Gastrocnemius medialis (tissue), 4 donors: ENCODE results near the gene SYNPR. TPM values are rescaled to one million over a fixed set of nuclear protein-coding genes. Genes with fewer than 3 reads are reported as not detected.

Experiments used
- ATAC-seq, 2 donors: fragments of 150-250 bp; one replicate each; pipeline ENCODE4 v1.9.1; 2016
- DNase-seq, 2 donors: peaks; one replicate each; pipeline ENCODE4 v3.0.0-alpha.2; 2019
- H3K27ac ChIP-seq, 4 donors: fragments of 200-600 bp; sonication (generic); 1 replicate in 1 of 4; 2 replicates in 3 of 4; pipeline ENCODE4 v1.5.1; 2016 to 2018; ENCODE audit warnings: mild to moderate bottlenecking in 2 of 4, moderate library complexity in 1 of 4
- H3K27me3 ChIP-seq, 3 donors: fragments of 200-600 bp; sonication (generic) in 2 of 3; 1 replicate in 1 of 3; 2 replicates in 2 of 3; pipeline versions ENCODE4 v1.5.1 to v1.6.0; 2016 to 2019; ENCODE audit warnings: mild to moderate bottlenecking in 1 of 3, moderate library complexity in 1 of 3
- H3K36me3 ChIP-seq, 2 donors: fragments of 200-600 bp; sonication (generic) in 1 of 2; one replicate each; pipeline ENCODE4 v1.5.1; 2017 to 2018
- H3K4me1 ChIP-seq, 2 donors: fragments of 200-600 bp; sonication (generic) in 1 of 2; one replicate each; pipeline ENCODE4 v1.5.1; 2016 to 2017; ENCODE audit warnings: mild to moderate bottlenecking in 2 of 2
- H3K4me3 ChIP-seq, 4 donors: fragments of 200-600 bp; sonication (generic) in 3 of 4; 1 replicate in 1 of 4; 2 replicates in 3 of 4; pipeline ENCODE4 v1.5.1; 2016 to 2019; ENCODE audit warnings: mild to moderate bottlenecking in 2 of 4
- H3K9me3 ChIP-seq, 3 donors: fragments of 200-600 bp; sonication (generic) in 2 of 3; 1 replicate in 1 of 3; 2 replicates in 2 of 3; pipeline ENCODE4 v1.5.1; 2016 to 2019
- POLR2A ChIP-seq, 2 donors: fragments of 450-650 bp; IDR thresholded peaks; one replicate each; pipeline ENCODE4 v1.6.1; 2017; ENCODE audit warnings: antibody characterized with exemption in 2 of 2, mild to moderate bottlenecking in 2 of 2, moderate library complexity in 2 of 2
- in situ Hi-C, 4 donors: fragments of 200-750 bp; cut with MboI; loops; one replicate each; pipeline versions ENCODE4 v1.15.0 to v1.8.0; 2017; ENCODE audit warnings: low sequenced_read_pairs in 4 of 4
- intact Hi-C: fragments of 100-400 bp; cut with DNase I; formaldehyde crosslinking; loops from one replicate; pipeline ENCODE4 v1.15.1; 2023; ENCODE audit warnings: low total_unique reads
- total RNA-seq, 4 donors: library from RNA; depleted of rRNA; stranded (reverse); fragments of >200 nt; gene quantifications; one replicate each; pipeline versions ENCODE4 v1.1.0 to v1.2.3, GENCODE V29; 2016
- TF ChIP-seq, protein P1 (sequence below), 5 experiments: fragments of 450-650 bp in 3 of 5; fragments of 200-600 bp in 2 of 5; sonication (generic) in 2 of 5; IDR thresholded peaks in 4 of 5; conservative IDR thresholded peaks in 1 of 5; 1 replicate in 4 of 5; 2 replicates in 1 of 5; pipeline ENCODE4 v1.5.1; 2016 to 2019; ENCODE audit warnings: antibody characterized with exemption in 5 of 5, mild to moderate bottlenecking in 3 of 5, moderate library complexity in 3 of 5

SYNPR gene
- total RNA-seq, 4 donors from 2014 or later: not detected

DNA sequence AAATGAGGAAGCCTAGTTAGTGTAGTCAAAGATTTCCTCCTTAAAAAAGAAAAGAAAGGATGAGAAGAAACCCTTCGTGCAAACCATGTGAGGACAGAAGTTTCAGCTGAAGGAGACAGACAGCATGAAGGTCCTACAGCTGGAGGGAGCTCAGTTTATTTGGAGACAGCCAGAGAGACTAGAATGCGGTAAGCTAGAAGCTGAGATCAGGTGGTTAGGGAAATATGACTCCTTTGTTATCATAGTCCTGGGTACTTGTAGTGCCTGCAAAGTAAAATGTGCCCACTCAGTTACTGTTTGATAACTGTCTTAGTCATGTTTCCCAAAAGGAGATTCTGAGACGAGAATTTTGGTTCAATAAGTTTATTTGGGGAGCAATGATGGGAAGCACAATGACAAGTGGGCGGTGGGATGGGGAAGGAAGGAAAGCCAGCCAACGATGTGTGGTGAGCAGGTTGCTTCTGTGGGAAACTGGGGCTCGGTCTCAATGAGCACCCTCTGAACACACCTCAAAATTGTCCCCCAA lies 195.6 kb downstream of the SYNPR start:
- H3K4me1 ChIP-seq: no peaks in the 10 kb centered on the region
- H3K4me3 ChIP-seq: no peak overlapping the region
- intact Hi-C loops (no loop called here), in situ Hi-C loops (no loop called here)
- H3K27me3 ChIP-seq: no peaks in the 10 kb centered on the region
- no peaks in the 10 kb centered on the region for H3K9me3 ChIP-seq
- TF ChIP-seq, protein P1, sequence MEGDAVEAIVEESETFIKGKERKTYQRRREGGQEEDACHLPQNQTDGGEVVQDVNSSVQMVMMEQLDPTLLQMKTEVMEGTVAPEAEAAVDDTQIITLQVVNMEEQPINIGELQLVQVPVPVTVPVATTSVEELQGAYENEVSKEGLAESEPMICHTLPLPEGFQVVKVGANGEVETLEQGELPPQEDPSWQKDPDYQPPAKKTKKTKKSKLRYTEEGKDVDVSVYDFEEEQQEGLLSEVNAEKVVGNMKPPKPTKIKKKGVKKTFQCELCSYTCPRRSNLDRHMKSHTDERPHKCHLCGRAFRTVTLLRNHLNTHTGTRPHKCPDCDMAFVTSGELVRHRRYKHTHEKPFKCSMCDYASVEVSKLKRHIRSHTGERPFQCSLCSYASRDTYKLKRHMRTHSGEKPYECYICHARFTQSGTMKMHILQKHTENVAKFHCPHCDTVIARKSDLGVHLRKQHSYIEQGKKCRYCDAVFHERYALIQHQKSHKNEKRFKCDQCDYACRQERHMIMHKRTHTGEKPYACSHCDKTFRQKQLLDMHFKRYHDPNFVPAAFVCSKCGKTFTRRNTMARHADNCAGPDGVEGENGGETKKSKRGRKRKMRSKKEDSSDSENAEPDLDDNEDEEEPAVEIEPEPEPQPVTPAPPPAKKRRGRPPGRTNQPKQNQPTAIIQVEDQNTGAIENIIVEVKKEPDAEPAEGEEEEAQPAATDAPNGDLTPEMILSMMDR (IDR thresholded peaks at IDR 0.05 in 4 of 5, conservative IDR thresholded peaks at IDR 0.05 in 1 of 5): no peak
- ATAC-seq (no peak), DNase-seq (no peak)
- H3K27ac ChIP-seq: no peak overlapping the region
- no peaks in the 10 kb centered on the region for H3K36me3 ChIP-seq

DNA sequence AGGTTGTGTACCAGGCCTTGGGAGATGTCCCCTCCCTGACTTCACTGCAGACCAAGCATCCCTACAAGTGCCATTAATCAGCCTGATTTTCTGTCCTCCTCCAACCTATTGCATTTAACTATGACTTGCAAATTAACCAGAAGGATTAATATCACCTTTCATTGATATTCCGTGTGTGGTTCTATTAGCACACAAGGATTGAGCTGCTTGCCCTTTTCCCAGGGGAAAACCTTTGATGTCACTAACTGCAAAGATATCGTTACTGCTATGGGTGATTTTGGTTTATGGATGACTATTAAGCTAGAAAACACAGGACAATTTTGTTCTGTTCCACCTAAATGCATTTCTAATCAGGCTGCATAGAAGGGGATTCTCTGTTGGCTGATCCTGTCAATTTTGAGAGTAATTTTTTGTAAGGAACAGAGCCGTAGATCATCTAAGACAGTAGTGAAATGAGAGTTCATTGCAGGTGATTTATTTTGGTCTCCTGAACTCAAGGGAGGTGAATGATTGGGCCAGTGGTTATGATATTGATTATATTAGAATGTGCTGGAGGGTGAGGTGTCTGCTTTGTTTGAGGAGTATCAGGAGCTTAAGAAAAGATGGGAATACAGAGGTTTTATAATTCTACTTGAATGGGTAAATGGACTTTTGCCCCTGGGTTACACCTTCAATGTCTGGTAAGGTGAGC lies 196.9 kb downstream of the SYNPR start:
- Histone ChIP-seq H3K27me3 (no peaks in the 10 kb centered on the region), H3K4me3 (no peak overlapping the region), H3K36me3 (no peaks in the 10 kb centered on the region), H3K27ac (no peak overlapping the region), H3K4me1 (no peaks in the 10 kb centered on the region), H3K9me3 (no peaks in the 10 kb centered on the region)
- no peak for TF ChIP-seq POLR2A (IDR thresholded peaks at IDR 0.05)
- TF ChIP-seq, protein P1 (IDR thresholded peaks at IDR 0.05 in 4 of 5, conservative IDR thresholded peaks at IDR 0.05 in 1 of 5): no peak
- no peak for ATAC-seq
- in situ Hi-C loops (no loop called here), intact Hi-C loops (no loop called here)
- no peak for DNase-seq

DNA sequence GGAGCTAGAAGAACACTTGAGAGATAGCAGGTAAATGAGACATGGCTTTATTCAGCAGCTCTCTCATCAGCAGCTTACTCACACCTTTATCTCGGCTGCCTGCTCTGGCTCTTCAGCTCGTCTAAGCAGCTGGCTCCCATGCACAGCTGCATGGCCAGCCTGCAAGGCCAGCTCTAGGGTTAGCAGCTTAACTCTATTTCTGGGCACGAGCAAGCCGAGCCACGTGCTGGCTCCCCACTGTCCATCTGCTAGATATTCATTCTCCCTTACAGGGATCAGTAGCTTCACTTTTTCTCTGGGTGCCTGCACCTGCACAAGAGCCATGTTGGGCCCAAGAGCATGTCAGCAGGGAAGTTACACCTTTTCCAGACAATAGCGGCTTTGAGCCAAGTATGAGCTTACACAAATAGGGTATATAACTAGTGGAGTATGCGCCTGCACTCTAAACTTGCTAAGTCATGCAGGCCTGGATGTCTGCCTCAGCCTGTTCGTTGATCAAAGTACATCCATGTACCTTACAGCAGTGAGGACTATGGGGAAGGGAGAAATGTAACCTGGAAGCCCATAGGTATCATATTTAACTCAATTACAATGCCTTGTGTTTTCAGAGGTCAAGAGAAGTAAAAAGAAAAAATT lies 199.5 kb downstream of the SYNPR start:
- no peak overlapping the region for H3K27ac ChIP-seq
- no peak for TF ChIP-seq POLR2A (IDR thresholded peaks at IDR 0.05)
- TF ChIP-seq, protein P1 (IDR thresholded peaks at IDR 0.05 in 4 of 5, conservative IDR thresholded peaks at IDR 0.05 in 1 of 5): no peak
- ATAC-seq (no peak), DNase-seq (no peak)
- in situ Hi-C loops: no loop called here
- H3K36me3 ChIP-seq: no peaks in the 10 kb centered on the region
- no peak overlapping the region for H3K4me3 ChIP-seq
- no peaks in the 10 kb centered on the region for H3K9me3 ChIP-seq
- H3K4me1 ChIP-seq: no peaks in the 10 kb centered on the region
- intact Hi-C loops: no loop called here
- no peaks in the 10 kb centered on the region for H3K27me3 ChIP-seq

- H3K27ac ChIP-seq: no peak overlapping the region
- intact Hi-C loops (no loop called here), in situ Hi-C loops (no loop called here)
- DNase-seq: no peak
- no peak overlapping the region for H3K4me3 ChIP-seq
- H3K36me3 ChIP-seq: no peaks in the 10 kb centered on the region
- no peak for TF ChIP-seq POLR2A (IDR thresholded peaks at IDR 0.05)
- TF ChIP-seq, protein P1 (IDR thresholded peaks at IDR 0.05 in 4 of 5, conservative IDR thresholded peaks at IDR 0.05 in 1 of 5): no peak
- no peak for ATAC-seq
- H3K4me1 ChIP-seq: no peaks in the 10 kb centered on the region
- no peaks in the 10 kb centered on the region for H3K9me3 ChIP-seq
- no peaks in the 10 kb centered on the region for H3K27me3 ChIP-seq
Measured at GRCh38 chr3:63478990-63479660, 201.0 kb downstream of the SYNPR start.
